Activated gamma-delta T cell treated with Interleukin-2 at 50 U/mL for 16 hours (primary cell): Measurements from ENCODE around the gene TMEM273.

Source experiments
- DNase-seq: peaks from one replicate; pipeline ENCODE4 v3.0.0-alpha.2; 2020

TMEM273 gene

DNA sequence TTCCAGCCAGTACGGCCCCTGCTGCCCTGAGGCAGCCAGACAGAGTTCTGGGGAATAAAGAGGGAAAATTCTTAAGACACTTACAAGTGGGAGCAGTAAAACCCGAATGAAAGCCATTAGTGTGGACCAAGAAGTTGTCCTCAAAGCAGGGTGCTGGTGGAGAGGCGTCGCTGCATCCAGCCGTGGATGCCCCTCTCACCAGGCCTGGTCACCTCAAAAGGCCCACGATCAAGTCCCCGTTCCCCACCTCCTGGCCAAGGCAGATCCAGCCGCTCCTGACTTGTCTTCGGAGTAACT lies 73.5 kb downstream of the TMEM273 start:
- no peak for DNase-seq

- DNase-seq = no peak
Observed at GRCh38 chr10:49113741-49114141, 74.5 kb downstream of the TMEM273 start.

DNA sequence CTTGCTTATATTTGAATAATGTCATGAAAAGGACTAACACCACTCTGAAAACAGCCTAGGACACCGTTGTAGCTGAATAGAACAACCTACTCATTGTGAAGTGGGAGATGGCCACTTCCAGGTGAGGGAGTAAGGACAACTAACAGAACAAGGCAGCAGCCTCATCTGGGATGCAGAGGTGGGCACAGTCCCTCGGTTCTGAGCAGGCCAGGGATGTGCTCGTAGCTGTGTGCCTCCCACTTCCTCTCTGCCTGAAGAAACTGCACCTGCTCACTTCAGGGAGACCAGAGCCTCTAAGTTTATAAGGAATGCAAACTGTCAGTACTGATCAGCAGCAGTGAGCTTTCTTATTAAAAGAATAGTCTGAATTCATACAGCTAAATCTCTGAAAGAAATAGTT lies 75.3 kb downstream of the TMEM273 start:
- no peak for DNase-seq

DNA sequence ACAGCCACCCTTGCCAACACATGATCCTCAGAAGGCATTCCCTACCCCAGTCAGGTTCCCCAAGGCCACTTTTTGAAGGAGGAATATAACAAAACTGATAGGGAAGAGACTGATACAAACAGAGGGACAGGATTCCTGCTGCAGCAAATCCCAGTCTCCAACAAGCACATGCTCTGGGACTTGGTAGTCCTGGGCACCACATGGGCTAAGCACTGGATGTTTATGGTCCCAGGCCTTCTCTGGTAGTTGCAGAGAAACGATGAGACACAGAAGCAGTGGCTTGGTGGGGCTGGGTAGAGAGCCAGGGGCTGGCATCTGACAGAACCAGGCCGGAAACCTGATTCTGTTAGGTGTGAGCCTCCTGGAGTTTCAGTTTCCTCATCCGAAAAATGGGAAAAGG lies 76.1 kb downstream of the TMEM273 start:
- DNase-seq = no peak

DNA sequence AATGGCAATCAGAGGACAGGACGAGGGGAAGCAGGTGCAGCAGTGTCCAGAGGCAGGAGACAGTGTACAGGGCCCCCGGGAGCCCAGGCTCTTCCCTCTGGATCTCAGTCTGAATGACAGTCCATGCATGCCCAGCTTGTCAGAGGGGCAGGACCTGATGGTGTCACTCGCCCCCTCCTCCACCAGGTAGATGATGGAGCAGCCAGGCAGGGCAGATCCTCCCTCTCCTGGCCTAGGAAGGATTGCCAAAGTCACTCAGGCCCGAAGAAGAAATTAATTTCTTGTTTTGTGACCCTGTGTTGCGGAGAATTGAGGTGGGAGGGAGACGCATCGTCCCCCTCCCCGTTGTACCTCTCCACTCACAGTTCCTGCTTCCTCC lies 76.9 kb downstream of the TMEM273 start:
- DNase-seq = no peak

- no peak for DNase-seq
Observed at GRCh38 chr10:49110684-49111319, 77.4 kb downstream of the TMEM273 start.

GRCh38 chr10:49109669-49110340 lies 78.4 kb downstream of the TMEM273 start:
- DNase-seq = no peak

DNA sequence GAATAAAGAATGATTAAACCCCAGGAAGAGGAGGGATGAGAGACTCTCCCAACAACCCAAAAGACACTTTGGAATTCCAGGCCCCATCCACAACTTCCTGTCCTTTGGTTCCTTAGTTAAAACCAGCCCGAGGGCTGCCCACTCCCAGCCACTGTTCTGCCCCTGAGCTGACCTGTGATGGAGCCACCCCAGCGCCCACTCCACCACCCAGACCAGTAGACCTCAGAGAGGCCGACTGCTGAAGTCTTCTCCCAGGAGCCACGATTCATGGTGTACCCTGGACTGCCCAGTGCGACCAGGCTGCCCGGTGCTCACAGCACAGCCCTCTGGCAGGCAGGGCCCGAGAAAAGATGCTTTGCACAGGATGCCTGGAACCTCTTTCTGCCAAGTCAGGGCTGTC lies 79.5 kb downstream of the TMEM273 start:
- no peak for DNase-seq

DNA sequence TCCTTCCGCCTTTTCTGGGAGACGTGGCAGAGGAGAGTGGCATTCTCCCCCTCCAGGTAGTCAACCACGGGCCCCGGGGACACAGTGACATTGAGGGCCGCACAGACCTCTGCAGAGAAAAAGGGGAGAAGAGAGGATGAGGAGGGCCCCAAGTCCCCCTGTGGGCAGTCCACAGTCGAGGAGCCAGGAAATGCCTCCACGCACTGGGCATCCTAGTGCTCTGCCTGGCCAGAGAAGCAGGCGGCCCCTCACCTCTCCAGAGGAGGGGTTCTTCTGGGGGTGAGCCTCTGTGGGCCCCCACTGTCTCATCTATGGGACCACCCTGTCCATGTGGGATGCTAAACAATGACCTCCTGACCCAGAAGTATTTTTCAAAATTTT lies 80.3 kb downstream of the TMEM273 start:
- DNase-seq = no peak

GRCh38 chr10:49107111-49107886 lies 80.9 kb downstream of the TMEM273 start:
- no peak for DNase-seq

DNA sequence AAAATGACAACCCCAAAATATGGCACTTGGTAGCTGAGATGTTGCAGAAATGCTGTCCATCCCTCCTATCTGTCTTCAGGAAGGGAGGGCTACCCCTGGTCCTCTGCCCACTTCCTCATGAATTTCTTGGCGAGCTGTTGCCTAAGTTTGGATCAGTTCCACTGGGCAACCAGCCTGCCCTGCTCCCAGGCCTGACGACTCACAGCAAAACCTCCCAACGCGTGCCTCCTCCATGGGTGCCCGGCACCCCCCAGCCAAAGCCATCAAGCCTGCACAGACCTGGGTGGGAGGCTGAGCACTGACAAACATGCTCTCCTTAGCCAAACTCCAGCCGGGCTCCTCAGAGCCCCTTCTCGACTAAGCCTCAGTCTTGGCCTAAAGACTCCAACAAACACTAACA lies 81.7 kb downstream of the TMEM273 start:
- no peak for DNase-seq

DNA sequence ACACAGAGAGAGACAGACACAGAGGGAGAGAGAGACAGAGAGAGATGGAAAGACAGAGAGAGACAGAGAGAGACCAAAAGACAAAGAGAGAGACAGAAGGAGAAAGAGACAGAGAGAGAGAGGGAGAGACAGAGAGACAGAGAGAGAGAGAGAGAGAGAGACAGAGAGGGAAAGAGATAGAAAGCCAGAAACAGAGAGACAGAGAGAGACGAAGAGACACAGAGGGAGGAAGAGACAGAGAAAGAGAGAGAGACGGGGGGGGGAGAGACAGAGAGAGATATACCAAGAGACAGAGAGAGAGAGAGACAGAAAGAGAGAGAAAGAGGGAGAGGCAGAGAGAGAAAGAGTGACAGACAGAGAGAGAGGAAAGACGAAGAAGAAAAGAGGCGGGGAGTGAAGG lies 83.1 kb downstream of the TMEM273 start:
- no peak for DNase-seq
